Chondrocyte (in vitro differentiated cells): ENCODE results near the gene PIF1. TPM values are rescaled to one million over a fixed set of nuclear protein-coding genes. Genes with fewer than 3 reads are reported as not detected.

Experiments
- DNase-seq: peaks from one replicate; pipeline ENCODE4 v3.0.0; 2021; ENCODE audit warnings: mixed read lengths, low spot score
- H3K27ac Mint-ChIP-seq: one replicate; pipeline ENCODE4 v1.8.0; 2021; ENCODE audit warnings: mild to moderate bottlenecking, moderate library complexity, mixed read lengths; ENCODE audit not compliant: unreplicated experiment
- H3K27me3 Mint-ChIP-seq: 2 replicates; pipeline ENCODE4 v1.8.0; 2021; ENCODE audit warnings: low read depth, mixed read lengths
- H3K36me3 Mint-ChIP-seq: 2 replicates; pipeline ENCODE4 v1.8.0; 2021; ENCODE audit warnings: low read depth, mixed read lengths
- H3K4me1 Mint-ChIP-seq: 2 replicates; pipeline ENCODE4 v1.8.0; 2021; ENCODE audit warnings: low read depth, mild to moderate bottlenecking, mixed read lengths
- H3K4me3 Mint-ChIP-seq: one replicate; pipeline ENCODE4 v1.8.0; 2021; ENCODE audit warnings: mild to moderate bottlenecking, moderate library complexity, mixed read lengths; ENCODE audit not compliant: unreplicated experiment
- H3K9me3 Mint-ChIP-seq: 2 replicates; pipeline ENCODE4 v1.8.0; 2021; ENCODE audit warnings: low read depth, mixed read lengths
- CTCF ChIP-seq: fragments of 200-600 bp; sonication (generic); IDR thresholded peaks from 2 replicates; pipeline ENCODE4 v1.5.0; 2021; ENCODE audit warnings: antibody characterized with exemption, mild to moderate bottlenecking, moderate library complexity
- long read RNA-seq: library from polyadenylated mRNA; stranded (forward); transcript quantifications from one replicate; pipeline ENCODE4 v2.0.0, GENCODE V29; 2021
- total RNA-seq: library from RNA; stranded (reverse); gene quantifications from 3 replicates; pipeline ENCODE4 v1.2.1, GENCODE V29; 2021

The PIF1 gene
- 1.8 to 6.1 TPM (median 5.9 TPM) in 3 replicates for total RNA-seq
- long read RNA-seq, partial matches to known transcripts = 2 of 7 reads
- long read RNA-seq, other reads (novel, unspliced or antisense) = 4 of 7 reads

- no peaks in the 10 kb centered on the region for H3K9me3 Mint-ChIP-seq
- H3K27ac Mint-ChIP-seq = peak within 1 kb of the TSS; percentile 91
- peaks cover 21% of the 10 kb centered on the region for H3K4me1 Mint-ChIP-seq
- H3K27me3 Mint-ChIP-seq = no peaks in the 10 kb centered on the region
- DNase-seq = no peak
- peaks cover 1% of the 10 kb centered on the region for H3K36me3 Mint-ChIP-seq
- H3K4me3 Mint-ChIP-seq = peak within 1 kb of the TSS; percentile 80
- TF ChIP-seq CTCF = peak; percentile 14
These were observed at the start of gene PIF1 for GRCh38 chr15:64825431-64826294. Gene PIF1, minus strand, starts transcription at chr15:64825647. Its CDS starts 1,312 bp downstream, at chr15:64824335.

GRCh38 chr15:64870353-64870752, 44.9 kb upstream of the PIF1 start:
- no peak for TF ChIP-seq CTCF
- Mint-ChIP-seq H3K27me3 (no peaks in the 10 kb centered on the region), H3K36me3 (peaks cover 4% of the 10 kb centered on the region), H3K27ac (no peak overlapping the region), H3K4me1 (peaks cover 40% of the 10 kb centered on the region), H3K9me3 (no peaks in the 10 kb centered on the region), H3K4me3 (no peak overlapping the region)
- DNase-seq = no peak

GRCh38 chr15:64869501-64869900, 44.1 kb upstream of the PIF1 start:
- no peak overlapping the region for H3K27ac Mint-ChIP-seq
- no peak for DNase-seq
- H3K36me3 Mint-ChIP-seq = peaks cover 4% of the 10 kb centered on the region
- H3K4me1 Mint-ChIP-seq = peaks cover 37% of the 10 kb centered on the region
- H3K27me3 Mint-ChIP-seq = no peaks in the 10 kb centered on the region
- no peak overlapping the region for H3K4me3 Mint-ChIP-seq
- TF ChIP-seq CTCF = no peak
- no peaks in the 10 kb centered on the region for H3K9me3 Mint-ChIP-seq

- H3K27ac Mint-ChIP-seq = peak overlapping the region; percentile 36
- H3K4me1 Mint-ChIP-seq = peaks cover 18% of the 10 kb centered on the region
- no peak for TF ChIP-seq CTCF
- H3K27me3 Mint-ChIP-seq = no peaks in the 10 kb centered on the region
- H3K36me3 Mint-ChIP-seq = peaks cover 12% of the 10 kb centered on the region
- H3K9me3 Mint-ChIP-seq = no peaks in the 10 kb centered on the region
- no peak overlapping the region for H3K4me3 Mint-ChIP-seq
- DNase-seq = no peak
These were observed 40.6 kb upstream of the PIF1 start for GRCh38 chr15:64865998-64866520.

- H3K9me3 Mint-ChIP-seq = no peaks in the 10 kb centered on the region
- no peak overlapping the region for H3K4me3 Mint-ChIP-seq
- H3K27ac Mint-ChIP-seq = no peak overlapping the region
- no peaks in the 10 kb centered on the region for H3K27me3 Mint-ChIP-seq
- TF ChIP-seq CTCF = no peak
- peaks cover 18% of the 10 kb centered on the region for H3K4me1 Mint-ChIP-seq
- no peak for DNase-seq
- peaks cover 11% of the 10 kb centered on the region for H3K36me3 Mint-ChIP-seq
These were observed 39.9 kb upstream of the PIF1 start for GRCh38 chr15:64865126-64865997.
